HCT116 (cell line): Measurements from ENCODE around the gene CEBPA. TPM values are rescaled to one million over a fixed set of nuclear protein-coding genes. Genes with fewer than 3 reads are reported as not detected.

Experiments
- ATAC-seq: fragments of 200-7000 bp; cut with Tn5 transposase; 2 replicates; pipeline ENCODE4 v1.9.1; 2020; ENCODE audit warnings: mild to moderate bottlenecking, moderate library complexity
- BruUV-seq: library from RNA; stranded (reverse); fragments of 400-500 nt; replicated peaks from 2 replicates; lab custom pipeline; 2021; lab: Mats Ljungman, UMichigan
- CTCF ChIA-PET: fragments of 300-600 bp; sonication (Branson Sonifier 250); formaldehyde crosslinking; loops from one replicate; lab custom pipeline; 2021; ENCODE audit warnings: antibody characterized with exemption; lab: Charles Lee
- POLR2A ChIA-PET: fragments of 300-600, 350-600 bp; sonication (Branson Sonifier 250); formaldehyde crosslinking; loops from one replicate; lab custom pipeline; 2021; ENCODE audit warnings: antibody characterized with exemption; lab: Charles Lee
- RAD21 ChIA-PET, 2 experiments: fragments of 300-600 bp; sonication (Branson Sonifier 250); formaldehyde crosslinking; loops; one replicate each; lab custom pipeline; 2023; ENCODE audit warnings: low total read pairs in 2 of 2; ENCODE audit not compliant: uncharacterized antibody in 2 of 2, unreplicated experiment in 2 of 2, low non-redundant PET in 1 of 2; lab: Charles Lee
- DNase-seq: peaks from one replicate; pipeline ENCODE4 v3.0.0-alpha.2; 2010; ENCODE audit warnings: low read depth, low spot score
- H2AFZ ChIP-seq: fragments of 200-600 bp; shearing (Covaris generic), sonication (generic); 2 replicates; pipeline ENCODE4 v1.6.1; 2017; ENCODE audit warnings: low read depth, mixed run types, mixed read lengths, antibody characterized with exemption, low read length; ENCODE audit not compliant: poor library complexity, severe bottlenecking
- H3K27ac ChIP-seq: 2 replicates; pipeline ENCODE4 v1.5.1; 2012; ENCODE audit warnings: low read depth, low read length
- H3K27me3 ChIP-seq: fragments of 200-600 bp; sonication (generic); 2 replicates; pipeline ENCODE4 v1.6.1; 2016; ENCODE audit warnings: mixed run types, low read length, mixed read lengths; ENCODE audit not compliant: insufficient read depth
- H3K36me3 ChIP-seq, 2 experiments: fragments of 200-500 bp in 1 of 2; fragments of 200-600 bp in 1 of 2; sonication (Bioruptor generic) in 1 of 2; sonication (generic) in 1 of 2; 2 replicates each; pipeline versions ENCODE4 v1.5.1 to v1.6.1; 2014 to 2016; ENCODE audit warnings: low read length in 2 of 2, inconsistent platforms in 1 of 2, mixed read lengths in 1 of 2, mixed run types in 1 of 2; ENCODE audit not compliant: insufficient read depth in 2 of 2, control insufficient read depth in 1 of 2
- H3K4me1 ChIP-seq, 2 experiments: fragments of 200-600 bp in 1 of 2; sonication (generic) in 1 of 2; 2 replicates each; pipeline versions ENCODE4 v1.5.1 to v1.6.1; 2012 to 2017; ENCODE audit warnings: low read length in 2 of 2, inconsistent platforms in 1 of 2, mild to moderate bottlenecking in 1 of 2, mixed read lengths in 1 of 2, mixed run types in 1 of 2, moderate library complexity in 1 of 2; ENCODE audit not compliant: insufficient read depth in 2 of 2, control insufficient read depth in 1 of 2
- H3K4me2 ChIP-seq: fragments of 200-600 bp; sonication (generic); 2 replicates; pipeline ENCODE4 v1.6.1; 2017; ENCODE audit warnings: mixed run types, low read length, mixed read lengths
- H3K4me3 ChIP-seq, 2 experiments: fragments of 200-600 bp in 1 of 2; sonication (generic) in 1 of 2; replicated peaks in 1 of 2; 2 replicates each; pipeline ENCODE4 v1.5.1; 2011 to 2016; ENCODE audit warnings: low read length in 2 of 2, control low read depth in 1 of 2, low read depth in 1 of 2, mild to moderate bottlenecking in 1 of 2, mixed read lengths in 1 of 2, mixed run types in 1 of 2
- H3K79me2 ChIP-seq: fragments of 200-600 bp; sonication (generic); 2 replicates; pipeline ENCODE4 v1.6.1; 2017; ENCODE audit warnings: mild to moderate bottlenecking, mixed run types, low read length, moderate library complexity, mixed read lengths; ENCODE audit not compliant: insufficient read depth
- H3K9ac ChIP-seq: fragments of 200-600 bp; sonication (generic); 2 replicates; pipeline ENCODE4 v1.6.1; 2016; ENCODE audit warnings: low read length, mixed read lengths
- H3K9me2 ChIP-seq: fragments of 200-600 bp; sonication (generic), shearing (Covaris generic); 2 replicates; pipeline ENCODE4 v1.6.1; 2017; ENCODE audit warnings: mixed run types, mild to moderate bottlenecking, moderate library complexity; ENCODE audit not compliant: insufficient read depth
- H3K9me3 ChIP-seq, 2 experiments: fragments of 200-500 bp in 1 of 2; fragments of 200-600 bp in 1 of 2; sonication (Bioruptor generic) in 1 of 2; sonication (generic) in 1 of 2; 2 replicates each; pipeline ENCODE4 v1.6.1; 2014 to 2017; ENCODE audit warnings: low read length in 2 of 2, mixed read lengths in 2 of 2, inconsistent platforms in 1 of 2, low read depth in 1 of 2, mild to moderate bottlenecking in 1 of 2, mixed run types in 1 of 2, moderate library complexity in 1 of 2; ENCODE audit not compliant: control insufficient read depth in 1 of 2, insufficient read depth in 1 of 2
- H4K20me1 ChIP-seq: fragments of 200-600 bp; sonication (generic), shearing (Covaris generic); 2 replicates; pipeline ENCODE4 v1.6.1; 2017; ENCODE audit warnings: mixed run types, mild to moderate bottlenecking, moderate library complexity; ENCODE audit not compliant: insufficient read depth
- CBX3 ChIP-seq: IDR thresholded peaks from 2 replicates; pipeline ENCODE4 v1.6.1; 2012; ENCODE audit warnings: low read depth
- CEBPB ChIP-seq: IDR thresholded peaks from 2 replicates; pipeline ENCODE4 v1.6.1; 2012; ENCODE audit warnings: low read depth
- EGR1 ChIP-seq: IDR thresholded peaks from 2 replicates; pipeline ENCODE4 v1.6.1; 2012; ENCODE audit warnings: low read depth
- EZH2 ChIP-seq: fragments of 200-600 bp; sonication (generic); IDR thresholded peaks from 2 replicates; pipeline ENCODE4 v1.6.1; 2017; ENCODE audit warnings: antibody characterized with exemption, mixed run types
- EZH2phosphoT487 ChIP-seq: fragments of 200-600 bp; IDR thresholded peaks from 2 replicates; pipeline ENCODE4 v1.6.1; 2018; ENCODE audit warnings: antibody characterized with exemption, borderline replicate concordance
- JUND ChIP-seq: IDR thresholded peaks from 2 replicates; pipeline ENCODE4 v1.6.1; 2012
- MAX ChIP-seq: IDR thresholded peaks from 2 replicates; pipeline ENCODE4 v1.6.1; 2012
- POLR2A ChIP-seq: IDR thresholded peaks from 2 replicates; pipeline ENCODE4 v1.7.0; 2011; ENCODE audit warnings: borderline replicate concordance; ENCODE audit not compliant: insufficient read depth, insufficient read length; ENCODE audit errors: extremely low read depth
- RAD21 ChIP-seq: IDR thresholded peaks from 2 replicates; pipeline ENCODE4 v1.6.1; 2012; ENCODE audit warnings: low read depth, mild to moderate bottlenecking
- SIN3A ChIP-seq: IDR thresholded peaks from 2 replicates; pipeline ENCODE4 v1.6.1; 2012; ENCODE audit warnings: low read depth
- SP1 ChIP-seq: IDR thresholded peaks from 2 replicates; pipeline ENCODE4 v1.6.1; 2012; ENCODE audit warnings: low read depth
- SRF ChIP-seq: IDR thresholded peaks from 2 replicates; pipeline ENCODE4 v1.6.1; 2012; ENCODE audit warnings: low read depth
- ZBTB33 ChIP-seq: IDR thresholded peaks from 2 replicates; pipeline ENCODE4 v1.6.1; 2011; ENCODE audit warnings: mild to moderate bottlenecking, low read length, moderate library complexity; ENCODE audit not compliant: insufficient replicate concordance; ENCODE audit errors: extremely low read depth
- ZFX ChIP-seq: fragments of 450-650 bp; IDR thresholded peaks from 2 replicates; pipeline ENCODE4 v1.6.1; 2017
- ZNF274 ChIP-seq: fragments of 200-500 bp; sonication (Bioruptor generic); IDR thresholded peaks from 2 replicates; pipeline ENCODE4 v1.6.1; 2014; ENCODE audit warnings: mild to moderate bottlenecking, low read depth, low read length, inconsistent platforms
- intact Hi-C: fragments of 100-400 bp; cut with micrococcal nuclease; formaldehyde crosslinking; loops from 2 replicates; pipeline ENCODE4 v1.10.0; 2022
- total RNA-seq: library from RNA; stranded (reverse); gene quantifications from one replicate; pipeline ENCODE4 v1.2.1, GENCODE V29; 2021; ENCODE audit not compliant: unreplicated experiment
- TF ChIP-seq, protein P1 (sequence below): IDR thresholded peaks from 2 replicates; pipeline ENCODE4 v1.6.1; 2012
- TF ChIP-seq, protein P2 (sequence below), 3 experiments: fragments of 200-600 bp in 1 of 3; sonication (generic) in 1 of 3; IDR thresholded peaks in 2 of 3; conservative IDR thresholded peaks in 1 of 3; 2 replicates each; pipeline ENCODE4 v1.5.1; 2012 to 2017; ENCODE audit warnings: low read depth in 2 of 3, low read length in 2 of 3, antibody characterized with exemption in 1 of 3, borderline replicate concordance in 1 of 3, control low read depth in 1 of 3, mild to moderate bottlenecking in 1 of 3, mixed read lengths in 1 of 3, mixed run types in 1 of 3, moderate library complexity in 1 of 3; ENCODE audit not compliant: insufficient read depth in 1 of 3

CEBPA gene
- total RNA-seq, 1 experiment from 2014 or later, result 7.0 TPM

DNA sequence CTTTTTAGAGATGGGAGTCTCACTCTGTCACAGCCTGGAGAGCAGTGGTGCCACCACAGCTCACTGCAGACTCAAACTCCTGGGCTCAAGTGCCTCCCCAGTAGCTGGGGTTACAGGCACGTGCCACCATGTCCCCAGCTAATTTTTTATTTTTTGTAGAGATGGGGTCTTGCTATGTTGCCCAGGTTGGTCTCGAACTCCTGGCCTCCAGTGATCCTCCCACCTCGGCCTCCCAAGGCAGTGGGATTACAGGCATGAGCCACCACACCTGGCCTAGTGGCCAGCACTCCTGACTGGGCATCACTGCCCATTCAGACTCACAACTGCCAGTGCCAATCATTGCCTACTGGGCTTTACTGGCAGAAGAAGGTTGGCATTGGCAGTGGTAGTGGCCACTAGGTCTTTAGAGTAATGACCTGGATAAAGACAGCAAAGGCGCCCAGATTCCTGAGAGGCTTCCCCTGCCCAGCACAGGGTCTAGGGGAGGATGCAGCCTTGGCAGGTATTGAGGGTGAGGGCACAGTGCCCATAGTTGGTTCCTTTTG lies 49.8 kb downstream of the CEBPA start:
- CTCF ChIA-PET, result no interaction called here

DNA sequence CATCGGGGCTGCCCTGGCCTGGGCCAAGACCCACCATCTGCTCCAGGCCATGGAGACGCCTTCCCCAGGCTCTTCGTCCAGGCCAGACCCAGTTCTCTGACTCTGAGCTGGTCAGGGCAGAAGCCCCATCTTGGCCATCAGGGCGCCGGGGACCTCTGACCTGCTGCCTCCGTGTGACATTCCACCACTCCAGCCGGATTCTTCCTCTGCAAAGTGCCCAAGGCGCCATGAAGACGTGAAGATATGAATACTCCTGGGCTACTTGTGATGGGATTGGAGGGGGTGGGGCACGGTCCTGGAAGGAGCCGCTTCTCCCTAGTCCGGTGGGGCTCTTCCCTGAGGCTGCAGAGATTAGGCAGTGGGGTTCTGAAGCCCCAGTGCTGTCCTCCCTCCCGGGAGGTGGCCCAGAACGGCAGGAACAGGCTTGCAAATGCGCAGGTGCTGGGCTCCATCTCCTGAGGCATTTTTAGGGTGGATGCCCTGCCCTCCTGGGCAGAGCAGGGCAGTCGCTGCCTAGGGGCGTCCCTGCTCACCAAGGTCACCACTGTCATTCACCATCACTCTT lies 50.7 kb downstream of the CEBPA start:
- Histone ChIP-seq H3K27me3 (no peaks in the 10 kb centered on the region), H4K20me1 (no peaks in the 10 kb centered on the region), H2AFZ (no peak overlapping the region), H3K9me2 (no peaks in the 10 kb centered on the region), H3K27ac (no peak overlapping the region), H3K4me1 (peaks cover 10 to 15% of the 10 kb centered on the region in 2 experiments; a peak in 3 of 4 replicates), H3K4me2 (no peak overlapping the region), H3K9ac (no peak overlapping the region), H3K79me2 (no peaks in the 10 kb centered on the region), H3K36me3 (no peaks in the 10 kb centered on the region), H3K4me3 (no peak overlapping the region), H3K9me3 (no peaks in the 10 kb centered on the region)
- intact Hi-C loops, result no loop called here
- CTCF ChIA-PET, result no interaction called here
- DNase-seq (no peak), ATAC-seq (no peak)
- POLR2A ChIA-PET, result no interaction called here
- BruUV-seq, result no TSS peak
- RAD21 ChIA-PET, result no interaction called here
- TF ChIP-seq EGR1 (no peak), ZNF274 (no peak), ZBTB33 (no peak), SRF (no peak), SIN3A (no peak), RAD21 (no peak), MAX (no peak), CBX3 (no peak), POLR2A (no peak), SP1 (no peak), JUND (no peak), EZH2 (no peak), EZH2phosphoT487 (no peak), ZFX (no peak), CEBPB (no peak)
- TF ChIP-seq, protein P1, sequence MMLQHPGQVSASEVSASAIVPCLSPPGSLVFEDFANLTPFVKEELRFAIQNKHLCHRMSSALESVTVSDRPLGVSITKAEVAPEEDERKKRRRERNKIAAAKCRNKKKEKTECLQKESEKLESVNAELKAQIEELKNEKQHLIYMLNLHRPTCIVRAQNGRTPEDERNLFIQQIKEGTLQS, result no peak
- TF ChIP-seq, protein P2, sequence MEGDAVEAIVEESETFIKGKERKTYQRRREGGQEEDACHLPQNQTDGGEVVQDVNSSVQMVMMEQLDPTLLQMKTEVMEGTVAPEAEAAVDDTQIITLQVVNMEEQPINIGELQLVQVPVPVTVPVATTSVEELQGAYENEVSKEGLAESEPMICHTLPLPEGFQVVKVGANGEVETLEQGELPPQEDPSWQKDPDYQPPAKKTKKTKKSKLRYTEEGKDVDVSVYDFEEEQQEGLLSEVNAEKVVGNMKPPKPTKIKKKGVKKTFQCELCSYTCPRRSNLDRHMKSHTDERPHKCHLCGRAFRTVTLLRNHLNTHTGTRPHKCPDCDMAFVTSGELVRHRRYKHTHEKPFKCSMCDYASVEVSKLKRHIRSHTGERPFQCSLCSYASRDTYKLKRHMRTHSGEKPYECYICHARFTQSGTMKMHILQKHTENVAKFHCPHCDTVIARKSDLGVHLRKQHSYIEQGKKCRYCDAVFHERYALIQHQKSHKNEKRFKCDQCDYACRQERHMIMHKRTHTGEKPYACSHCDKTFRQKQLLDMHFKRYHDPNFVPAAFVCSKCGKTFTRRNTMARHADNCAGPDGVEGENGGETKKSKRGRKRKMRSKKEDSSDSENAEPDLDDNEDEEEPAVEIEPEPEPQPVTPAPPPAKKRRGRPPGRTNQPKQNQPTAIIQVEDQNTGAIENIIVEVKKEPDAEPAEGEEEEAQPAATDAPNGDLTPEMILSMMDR (IDR thresholded peaks at IDR 0.05 in 2 of 3, conservative IDR thresholded peaks at IDR 0.05 in 1 of 3; ENCODE audit: borderline replicate concordance in 1 of 3, insufficient read depth in 1 of 3, low read depth in 2 of 3, low read length in 2 of 3), result no peak

More for the DNA sequence above, 49.8 kb downstream of the CEBPA start:
- ChIA-PET RAD21 (no interaction called here), POLR2A (no interaction called here)
- intact Hi-C loops, result no loop called here
- no TSS peak for BruUV-seq
- no peak overlapping the region for H3K4me2 ChIP-seq
- H3K36me3 ChIP-seq, result no peaks in the 10 kb centered on the region
- H3K9ac ChIP-seq, result no peak overlapping the region
- ATAC-seq, result no peak
- H3K79me2 ChIP-seq, result no peaks in the 10 kb centered on the region
- no peak overlapping the region for H3K27ac ChIP-seq
- H2AFZ ChIP-seq, result no peak overlapping the region
- peaks cover 10 to 15% of the 10 kb centered on the region in 2 experiments; a peak in 3 of 4 replicates for H3K4me1 ChIP-seq
- no peak overlapping the region for H3K4me3 ChIP-seq
- TF ChIP-seq SP1 (no peak), POLR2A (no peak), EZH2phosphoT487 (no peak)
- no peaks in the 10 kb centered on the region for H4K20me1 ChIP-seq
- H3K9me3 ChIP-seq, result no peaks in the 10 kb centered on the region
- DNase-seq, result no peak
- H3K9me2 ChIP-seq, result no peaks in the 10 kb centered on the region
- H3K27me3 ChIP-seq, result no peaks in the 10 kb centered on the region
